Neural cell (in vitro differentiated cells): ENCODE measurements around the gene LUZP4. TPM values are rescaled to one million over a fixed set of nuclear protein-coding genes. Genes with fewer than 3 reads are reported as not detected.

Experiments
- H2AFZ ChIP-seq: fragments of 200-600, 300-800 bp; sonication (generic), shearing (Covaris generic); 2 replicates; pipeline ENCODE4 v1.6.0; 2014; ENCODE audit warnings: low read depth, mild to moderate bottlenecking, antibody characterized with exemption, low read length, moderate library complexity
- H3F3A ChIP-seq: fragments of 200-600 bp; shearing (Covaris generic); 2 replicates; pipeline ENCODE4 v1.6.1; 2016; ENCODE audit warnings: mild to moderate bottlenecking, moderate library complexity, mixed read lengths, antibody characterized with exemption, low read length; ENCODE audit not compliant: insufficient read depth, poor library complexity, severe bottlenecking
- H3K27ac ChIP-seq: fragments of 200-600, 300-800 bp; sonication (generic), shearing (Covaris generic); 2 replicates; pipeline ENCODE4 v1.5.1; 2014; ENCODE audit warnings: mild to moderate bottlenecking, low read length, moderate library complexity
- H3K27me3 ChIP-seq: fragments of 300-800, 200-600 bp; sonication (generic), shearing (Covaris generic); 2 replicates; pipeline ENCODE4 v1.6.0; 2014; ENCODE audit warnings: mild to moderate bottlenecking, low read depth, low read length, moderate library complexity; ENCODE audit not compliant: insufficient read depth
- H3K36me3 ChIP-seq: fragments of 300-800, 200-600 bp; sonication (generic), shearing (Covaris generic); 2 replicates; pipeline ENCODE4 v1.5.1; 2014; ENCODE audit warnings: mild to moderate bottlenecking, antibody characterized with exemption, low read length, moderate library complexity; ENCODE audit not compliant: insufficient read depth
- H3K4me2 ChIP-seq: fragments of 300-800, 200-600 bp; sonication (generic), shearing (Covaris generic); 2 replicates; pipeline ENCODE4 v1.6.0; 2014; ENCODE audit warnings: mild to moderate bottlenecking, low read length
- H3K4me3 ChIP-seq: fragments of 300-800, 200-600 bp; sonication (generic), shearing (Covaris generic); 2 replicates; pipeline ENCODE4 v1.5.1; 2014; ENCODE audit warnings: mild to moderate bottlenecking, low read length, moderate library complexity
- H3K79me2 ChIP-seq: fragments of 200-600 bp; shearing (Covaris generic); replicated peaks from 2 replicates; pipeline ENCODE4 v1.6.0; 2014; ENCODE audit warnings: mild to moderate bottlenecking, low read length, moderate library complexity; ENCODE audit not compliant: insufficient read depth
- H3K9ac ChIP-seq: fragments of 300-800, 200-600 bp; sonication (generic), shearing (Covaris generic); 2 replicates; pipeline ENCODE4 v1.6.1; 2016; ENCODE audit warnings: mild to moderate bottlenecking, low read length, mixed read lengths
- H3K9me2 ChIP-seq: fragments of 200-600 bp; shearing (Covaris generic); 2 replicates; pipeline ENCODE4 v1.6.1; 2016; ENCODE audit warnings: mild to moderate bottlenecking, low read length, mixed read lengths; ENCODE audit not compliant: insufficient read depth
- H3K9me3 ChIP-seq: fragments of 200-600, 300-800 bp; sonication (generic), shearing (Covaris generic); 2 replicates; pipeline ENCODE4 v1.6.1; 2016; ENCODE audit warnings: mild to moderate bottlenecking, mixed run types, low read length, moderate library complexity, mixed read lengths
- H4K20me1 ChIP-seq: fragments of 200-600 bp; shearing (Covaris generic); 2 replicates; pipeline ENCODE4 v1.6.1; 2016; ENCODE audit warnings: mild to moderate bottlenecking, mixed run types; ENCODE audit not compliant: insufficient read depth
- EP300 ChIP-seq: fragments of 450-650 bp; conservative IDR thresholded peaks from 2 replicates; pipeline ENCODE4 v1.6.1; 2014; ENCODE audit warnings: antibody characterized with exemption, mild to moderate bottlenecking, moderate library complexity; ENCODE audit not compliant: poor library complexity, severe bottlenecking
- EZH2 ChIP-seq: fragments of 200-600, 300-800 bp; shearing (Covaris generic), sonication (generic); IDR thresholded peaks from 2 replicates; pipeline ENCODE4 v1.6.1; 2014; ENCODE audit warnings: antibody characterized with exemption, low read length, borderline replicate concordance, mild to moderate bottlenecking; ENCODE audit not compliant: insufficient read depth, poor library complexity, severe bottlenecking
- MXI1 ChIP-seq: fragments of 450-650 bp; conservative IDR thresholded peaks from 2 replicates; pipeline ENCODE4 v1.6.1; 2014; ENCODE audit warnings: antibody characterized with exemption, mild to moderate bottlenecking; ENCODE audit not compliant: poor library complexity, severe bottlenecking
- POLR2AphosphoS5 ChIP-seq: IDR thresholded peaks from 2 replicates; pipeline ENCODE4 v1.6.1; 2012
- RAD21 ChIP-seq: fragments of 450-650 bp; conservative IDR thresholded peaks from 2 replicates; pipeline ENCODE4 v1.6.1; 2014; ENCODE audit warnings: antibody characterized with exemption, mild to moderate bottlenecking, moderate library complexity
- SMC3 ChIP-seq: fragments of 450-650 bp; conservative IDR thresholded peaks from 2 replicates; pipeline ENCODE4 v1.6.1; 2014; ENCODE audit warnings: antibody characterized with exemption, mild to moderate bottlenecking, moderate library complexity; ENCODE audit not compliant: poor library complexity
- TAF1 ChIP-seq: IDR thresholded peaks from 2 replicates; pipeline ENCODE4 v1.6.1; 2012; ENCODE audit warnings: low read depth
- polyA plus RNA-seq: library from polyadenylated mRNA; depleted of rRNA; stranded (reverse); fragments of >200 nt; gene quantifications from 2 replicates; pipeline ENCODE4 v1.2.3, GENCODE V29; 2014
- TF ChIP-seq, protein P1 (sequence below): IDR thresholded peaks from 2 replicates; pipeline ENCODE4 v1.6.1; 2012; ENCODE audit warnings: borderline replicate concordance
- TF ChIP-seq, protein P2 (sequence below): fragments of 450-650 bp; IDR thresholded peaks from 2 replicates; pipeline ENCODE4 v1.5.1; 2014; ENCODE audit warnings: antibody characterized with exemption, mild to moderate bottlenecking, moderate library complexity; ENCODE audit not compliant: poor library complexity, severe bottlenecking

LUZP4 gene
- polyA plus RNA-seq, 1 donor from 2014 or later, result not detected

DNA sequence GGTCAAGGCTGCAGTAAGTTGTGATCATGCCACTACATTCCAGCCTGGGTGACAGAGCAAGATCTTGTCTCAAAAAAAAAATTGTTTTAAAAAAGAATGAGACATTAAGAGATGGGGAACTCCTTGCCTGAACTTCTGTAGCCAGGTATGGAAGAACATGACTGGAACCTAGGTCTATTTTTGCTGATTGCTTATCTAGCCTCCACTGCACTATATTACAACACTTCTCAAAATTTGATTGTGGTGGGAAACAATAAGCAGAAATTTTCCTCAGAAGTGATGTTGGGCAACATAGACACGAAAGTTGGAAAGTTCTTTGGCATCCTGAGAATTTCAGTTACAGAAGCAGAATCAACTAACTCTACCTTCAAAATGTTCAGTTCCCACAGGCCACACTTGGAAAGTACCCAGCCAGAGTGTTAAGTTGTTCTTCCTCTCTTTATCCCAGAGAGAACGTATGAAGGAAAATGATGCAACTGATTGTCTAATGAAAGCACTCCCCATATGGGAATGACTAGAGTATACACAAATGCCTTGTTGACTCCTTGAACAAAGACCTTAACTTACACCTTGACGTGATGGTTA, 50.0 kb downstream of the LUZP4 start:
- Histone ChIP-seq H2AFZ (no peak overlapping the region), H3K36me3 (no peaks in the 10 kb centered on the region), H3K9me2 (no peaks in the 10 kb centered on the region), H3K9ac (no peak overlapping the region), H3K4me2 (no peak overlapping the region), H3F3A (no peaks in the 10 kb centered on the region), H3K4me3 (no peak overlapping the region), H3K79me2 (no peaks in the 10 kb centered on the region), H4K20me1 (no peaks in the 10 kb centered on the region), H3K27ac (no peak overlapping the region), H3K27me3 (no peaks in the 10 kb centered on the region), H3K9me3 (no peaks in the 10 kb centered on the region)
- TF ChIP-seq RAD21 (no peak), EP300 (no peak), POLR2AphosphoS5 (no peak), EZH2 (no peak), MXI1 (no peak), SMC3 (no peak), TAF1 (no peak)
- TF ChIP-seq, protein P1, sequence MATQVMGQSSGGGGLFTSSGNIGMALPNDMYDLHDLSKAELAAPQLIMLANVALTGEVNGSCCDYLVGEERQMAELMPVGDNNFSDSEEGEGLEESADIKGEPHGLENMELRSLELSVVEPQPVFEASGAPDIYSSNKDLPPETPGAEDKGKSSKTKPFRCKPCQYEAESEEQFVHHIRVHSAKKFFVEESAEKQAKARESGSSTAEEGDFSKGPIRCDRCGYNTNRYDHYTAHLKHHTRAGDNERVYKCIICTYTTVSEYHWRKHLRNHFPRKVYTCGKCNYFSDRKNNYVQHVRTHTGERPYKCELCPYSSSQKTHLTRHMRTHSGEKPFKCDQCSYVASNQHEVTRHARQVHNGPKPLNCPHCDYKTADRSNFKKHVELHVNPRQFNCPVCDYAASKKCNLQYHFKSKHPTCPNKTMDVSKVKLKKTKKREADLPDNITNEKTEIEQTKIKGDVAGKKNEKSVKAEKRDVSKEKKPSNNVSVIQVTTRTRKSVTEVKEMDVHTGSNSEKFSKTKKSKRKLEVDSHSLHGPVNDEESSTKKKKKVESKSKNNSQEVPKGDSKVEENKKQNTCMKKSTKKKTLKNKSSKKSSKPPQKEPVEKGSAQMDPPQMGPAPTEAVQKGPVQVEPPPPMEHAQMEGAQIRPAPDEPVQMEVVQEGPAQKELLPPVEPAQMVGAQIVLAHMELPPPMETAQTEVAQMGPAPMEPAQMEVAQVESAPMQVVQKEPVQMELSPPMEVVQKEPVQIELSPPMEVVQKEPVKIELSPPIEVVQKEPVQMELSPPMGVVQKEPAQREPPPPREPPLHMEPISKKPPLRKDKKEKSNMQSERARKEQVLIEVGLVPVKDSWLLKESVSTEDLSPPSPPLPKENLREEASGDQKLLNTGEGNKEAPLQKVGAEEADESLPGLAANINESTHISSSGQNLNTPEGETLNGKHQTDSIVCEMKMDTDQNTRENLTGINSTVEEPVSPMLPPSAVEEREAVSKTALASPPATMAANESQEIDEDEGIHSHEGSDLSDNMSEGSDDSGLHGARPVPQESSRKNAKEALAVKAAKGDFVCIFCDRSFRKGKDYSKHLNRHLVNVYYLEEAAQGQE, result no peak
- TF ChIP-seq, protein P2, sequence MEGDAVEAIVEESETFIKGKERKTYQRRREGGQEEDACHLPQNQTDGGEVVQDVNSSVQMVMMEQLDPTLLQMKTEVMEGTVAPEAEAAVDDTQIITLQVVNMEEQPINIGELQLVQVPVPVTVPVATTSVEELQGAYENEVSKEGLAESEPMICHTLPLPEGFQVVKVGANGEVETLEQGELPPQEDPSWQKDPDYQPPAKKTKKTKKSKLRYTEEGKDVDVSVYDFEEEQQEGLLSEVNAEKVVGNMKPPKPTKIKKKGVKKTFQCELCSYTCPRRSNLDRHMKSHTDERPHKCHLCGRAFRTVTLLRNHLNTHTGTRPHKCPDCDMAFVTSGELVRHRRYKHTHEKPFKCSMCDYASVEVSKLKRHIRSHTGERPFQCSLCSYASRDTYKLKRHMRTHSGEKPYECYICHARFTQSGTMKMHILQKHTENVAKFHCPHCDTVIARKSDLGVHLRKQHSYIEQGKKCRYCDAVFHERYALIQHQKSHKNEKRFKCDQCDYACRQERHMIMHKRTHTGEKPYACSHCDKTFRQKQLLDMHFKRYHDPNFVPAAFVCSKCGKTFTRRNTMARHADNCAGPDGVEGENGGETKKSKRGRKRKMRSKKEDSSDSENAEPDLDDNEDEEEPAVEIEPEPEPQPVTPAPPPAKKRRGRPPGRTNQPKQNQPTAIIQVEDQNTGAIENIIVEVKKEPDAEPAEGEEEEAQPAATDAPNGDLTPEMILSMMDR, result no peak

DNA sequence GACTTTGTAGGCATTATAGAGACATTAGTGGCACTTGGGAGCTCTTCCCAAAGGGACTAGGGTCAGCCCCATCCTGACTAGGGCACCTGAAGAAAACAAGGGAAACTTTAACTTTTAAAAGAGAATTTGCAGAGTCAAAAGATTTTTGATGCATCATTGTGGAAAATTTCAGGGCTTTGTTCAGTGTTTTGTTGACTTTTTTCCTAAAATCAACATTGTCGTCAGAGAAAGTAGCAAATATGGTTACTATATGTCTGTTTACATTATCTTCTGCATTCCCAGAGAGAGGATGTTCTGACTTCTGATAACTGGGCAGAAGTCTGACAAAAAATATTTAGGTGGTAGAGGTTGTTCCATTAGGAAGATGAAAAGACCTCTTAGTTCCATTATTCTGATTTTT, 51.9 kb downstream of the LUZP4 start:
- no peaks in the 10 kb centered on the region for H3F3A ChIP-seq

More for the DNA sequence above, 51.9 kb downstream of the LUZP4 start:
- TF ChIP-seq TAF1, result no peak
- TF ChIP-seq MXI1, result no peak
- no peak for TF ChIP-seq EZH2
- no peak overlapping the region for H3K4me3 ChIP-seq
- no peaks in the 10 kb centered on the region for H3K27me3 ChIP-seq
- no peaks in the 10 kb centered on the region for H3K9me3 ChIP-seq
- H2AFZ ChIP-seq, result no peak overlapping the region
- no peaks in the 10 kb centered on the region for H4K20me1 ChIP-seq
- H3K27ac ChIP-seq, result no peak overlapping the region
- H3K9ac ChIP-seq, result no peak overlapping the region
- H3K79me2 ChIP-seq, result no peaks in the 10 kb centered on the region
- H3K36me3 ChIP-seq, result no peaks in the 10 kb centered on the region
- H3K4me2 ChIP-seq, result no peak overlapping the region
- H3K9me2 ChIP-seq, result no peaks in the 10 kb centered on the region
